Right ventricle myocardium inferior (tissue), 1 donor: ENCODE data around the gene EMC9. TPM values are rescaled to one million over a fixed set of nuclear protein-coding genes. Genes with fewer than 3 reads are reported as not detected.

Experiments
- ATAC-seq: fragments of 200-7000 bp; cut with Tn5 transposase; one replicate; pipeline ENCODE4 v1.9.1; 2020; ENCODE audit warnings: mild to moderate bottlenecking, moderate library complexity
- DNase-seq: peaks from one replicate; pipeline ENCODE4 v3.0.0; 2021; ENCODE audit errors: missing footprints
- intact Hi-C: fragments of 100-400 bp; cut with DNase I; formaldehyde crosslinking; loops from one replicate; pipeline ENCODE4 v1.11.0; 2022
- total RNA-seq: library from RNA; stranded (reverse); fragmentation: NEBNext Ultra II Directional; extraction: Animal tissue kit (Norgen Biotek cat#: 25700); gene quantifications from one replicate; pipeline ENCODE4 v1.2.1, GENCODE V29; 2021
- donor health status: DM: no; HTN: yes; CAD: no; lungs with severe emphysema.

EMC9 gene
- total RNA-seq, 1 donor from 2014 or later: 14.6 TPM

GRCh38 chr14:24137529-24138395, 3.6 kb downstream of the EMC9 start:
- DNase-seq (no peak), ATAC-seq (no peak)
- intact Hi-C loops: no loop called here

GRCh38 chr14:24136684-24137528, 4.5 kb downstream of the EMC9 start:
- DNase-seq (no peak), ATAC-seq (no peak)
- intact Hi-C loops: no loop called here

DNA sequence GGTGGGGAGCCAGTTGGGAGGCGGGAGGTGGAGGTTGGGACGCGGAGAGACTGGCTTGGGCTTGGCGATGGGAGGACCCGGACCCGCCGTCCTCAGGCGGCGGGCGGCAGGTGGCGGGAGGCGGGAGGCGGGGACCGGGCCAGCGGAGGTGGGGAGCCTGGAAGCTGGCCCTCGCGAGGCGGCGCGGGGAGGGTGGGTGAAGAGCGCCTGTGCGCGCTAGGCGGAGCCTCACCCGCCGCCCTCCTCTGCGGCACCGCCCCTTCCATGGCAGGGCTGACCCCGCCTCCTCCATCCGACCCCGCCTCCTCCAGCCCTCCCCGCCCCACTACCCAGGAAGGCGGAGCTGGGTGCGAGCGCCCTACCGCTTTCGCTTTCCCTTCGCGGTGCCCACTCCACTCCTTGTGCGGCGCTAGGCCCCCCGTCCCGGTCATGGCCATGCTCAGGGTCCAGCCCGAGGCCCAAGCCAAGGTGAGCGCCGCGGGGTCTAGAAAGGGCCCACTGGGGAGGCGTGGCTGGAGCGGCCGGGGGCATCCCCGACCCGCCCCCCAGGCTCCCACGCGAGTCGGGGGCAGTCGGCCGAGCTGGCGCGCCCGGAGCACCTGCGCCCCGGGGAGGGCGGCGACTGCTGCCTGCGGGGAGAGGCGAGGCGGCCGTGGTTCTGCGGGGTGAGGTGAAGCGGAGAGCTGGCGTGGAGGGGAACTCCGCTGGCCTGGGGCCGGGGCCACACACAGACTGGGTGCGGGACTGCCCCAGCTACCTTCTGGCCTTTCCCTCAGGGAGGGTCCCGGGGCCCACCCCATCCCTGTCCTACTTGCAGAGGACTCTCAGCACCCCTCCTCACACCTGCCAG, 5.3 kb downstream of the EMC9 start, which contains the start of gene PSME1:
PSME1 (plus strand) TSS at position 361 of the 850 bp plus-strand sequence; CDS start at position 430, 69 bp downstream.
- peak; percentile 94 for ATAC-seq
- peak; percentile 96 for DNase-seq
- intact Hi-C loops: no loop called here

DNA sequence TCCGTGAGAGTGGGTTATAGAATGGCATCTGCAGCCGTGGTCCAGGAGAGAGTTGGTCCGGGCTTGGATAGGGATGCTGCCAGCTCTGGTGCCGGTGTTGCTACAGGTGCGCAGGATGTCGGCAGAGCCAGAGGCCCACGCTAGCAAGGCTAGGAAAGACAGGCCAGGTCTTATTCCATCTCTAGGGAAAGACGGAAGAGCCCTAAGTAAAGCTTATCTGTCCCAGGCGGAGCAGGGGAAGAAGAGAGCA, 5.9 kb downstream of the EMC9 start:
- intact Hi-C loops: no loop called here
- ATAC-seq (no peak), DNase-seq (no peak)

DNA sequence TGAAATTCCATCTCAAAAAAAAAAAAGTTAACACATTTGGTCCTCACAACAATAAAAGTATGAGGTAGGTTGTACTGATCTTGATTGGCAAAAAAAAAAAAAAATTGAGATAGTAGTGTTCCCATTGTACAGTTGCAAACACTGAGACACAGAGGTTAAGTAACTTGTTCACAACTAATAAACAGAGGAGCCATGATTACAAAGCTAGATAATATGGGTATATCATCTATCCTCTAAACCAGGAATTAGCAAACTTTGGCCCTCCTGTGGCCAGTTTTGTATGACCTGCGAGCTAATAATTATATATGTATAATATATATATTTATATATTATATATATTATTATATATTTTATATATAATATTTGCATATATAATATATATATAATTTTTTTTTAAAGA, 7.7 kb downstream of the EMC9 start:
- DNase-seq: no peak
- no peak for ATAC-seq
- intact Hi-C loops: no loop called here

GRCh38 chr14:24132976-24133375, 8.4 kb downstream of the EMC9 start:
- DNase-seq: no peak
- intact Hi-C loops: no loop called here
- no peak for ATAC-seq

DNA sequence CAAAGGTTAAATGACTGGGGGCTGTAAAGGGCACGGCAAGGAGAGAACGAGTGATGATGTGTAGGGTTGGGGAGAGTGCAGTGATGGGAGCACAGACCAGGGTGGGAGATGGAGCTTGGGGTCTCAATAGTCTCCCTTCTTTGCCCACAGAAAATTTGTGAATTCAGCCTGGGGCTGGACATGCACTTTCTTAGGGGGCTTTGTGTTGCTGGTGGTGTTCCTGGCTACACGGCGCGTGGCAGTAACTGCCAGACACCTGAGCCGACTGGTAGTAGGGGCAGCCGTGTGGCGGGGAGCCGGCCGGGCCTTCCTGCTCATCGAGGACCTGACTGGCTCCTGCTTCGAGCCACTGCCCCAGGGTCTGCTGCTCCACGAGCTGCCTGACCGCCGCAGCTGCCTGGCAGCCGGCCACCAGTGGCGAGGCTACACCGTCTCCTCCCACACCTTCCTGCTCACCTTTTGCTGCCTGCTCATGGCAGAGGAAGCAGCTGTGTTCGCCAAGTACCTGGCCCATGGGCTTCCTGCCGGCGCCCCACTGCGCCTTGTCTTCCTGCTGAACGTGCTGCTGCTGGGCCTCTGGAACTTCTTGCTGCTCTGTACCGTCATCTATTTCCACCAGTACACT, 9.2 kb downstream of the EMC9 start:
- ATAC-seq (no peak), DNase-seq (no peak)
- intact Hi-C loops: no loop called here

GRCh38 chr14:24131549-24131966, 9.8 kb downstream of the EMC9 start:
- DNase-seq (no peak), ATAC-seq (peak; percentile 28)
- intact Hi-C loops: loop anchor here (1.0 kb wide), 1 partner anchor 17 kb away; the partner anchor contains the start of genes DCAF11 and NRL

- DNase-seq: peak; percentile 85
- intact Hi-C loops: loop anchor here (1.0 kb wide), 1 partner anchor 17 kb away; the partner anchor contains the start of genes DCAF11 and NRL
- peak; percentile 71 for ATAC-seq
These were observed 10.5 kb downstream of the EMC9 start for GRCh38 chr14:24130717-24131548.

DNA sequence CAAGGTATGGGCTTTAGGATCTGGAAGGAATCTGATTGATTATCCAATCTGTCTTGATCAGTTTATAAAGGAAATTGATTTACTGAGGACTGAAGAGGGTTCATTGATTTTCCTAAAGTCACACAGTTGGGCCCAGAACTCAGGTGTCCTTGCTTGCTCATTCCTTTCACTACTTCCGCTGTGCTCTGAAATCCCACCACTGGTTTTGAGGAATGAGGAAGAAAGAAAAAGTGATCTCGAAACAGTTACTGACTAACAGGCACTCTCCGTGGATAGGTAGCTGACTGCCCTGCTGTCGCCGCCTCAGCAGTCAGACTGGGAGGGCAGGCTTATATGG, 11.0 kb downstream of the EMC9 start, which contains the start of gene FITM1:
FITM1 (plus strand) TSS at position 280 of the 337 bp plus-strand sequence. CDS start 905 bp downstream, outside the sequence.
- ATAC-seq (no peak), DNase-seq (no peak)
- intact Hi-C loops: no loop called here

DNA sequence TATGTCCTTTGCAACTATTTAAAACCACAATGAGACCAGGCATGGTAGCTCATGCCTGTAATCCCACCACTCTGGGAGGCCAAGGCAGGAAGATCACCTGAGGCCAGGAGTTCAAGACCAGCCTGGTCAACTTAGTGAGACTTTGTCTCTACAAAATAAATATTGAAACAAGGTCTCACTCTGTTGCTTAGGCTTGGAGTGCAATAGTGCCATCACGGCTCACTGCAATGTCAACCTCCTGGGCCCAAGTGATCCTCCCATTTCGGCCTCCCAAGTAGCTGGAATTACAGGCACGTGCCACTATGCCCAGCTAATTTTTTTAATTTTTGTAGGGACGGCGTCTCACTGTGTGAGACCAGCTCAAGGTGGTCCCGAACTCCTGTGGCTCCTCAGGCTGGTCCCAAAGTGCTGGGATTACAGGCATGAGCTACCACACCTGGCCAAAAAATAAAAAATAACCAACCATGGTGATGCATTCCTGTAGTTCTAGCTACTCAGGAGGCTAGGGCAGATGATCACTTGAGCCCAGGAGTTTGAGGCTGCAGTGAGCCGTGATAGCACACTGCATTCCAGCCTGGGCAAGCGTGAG, 11.9 kb downstream of the EMC9 start:
- intact Hi-C loops: no loop called here
- DNase-seq (no peak), ATAC-seq (no peak)

DNA sequence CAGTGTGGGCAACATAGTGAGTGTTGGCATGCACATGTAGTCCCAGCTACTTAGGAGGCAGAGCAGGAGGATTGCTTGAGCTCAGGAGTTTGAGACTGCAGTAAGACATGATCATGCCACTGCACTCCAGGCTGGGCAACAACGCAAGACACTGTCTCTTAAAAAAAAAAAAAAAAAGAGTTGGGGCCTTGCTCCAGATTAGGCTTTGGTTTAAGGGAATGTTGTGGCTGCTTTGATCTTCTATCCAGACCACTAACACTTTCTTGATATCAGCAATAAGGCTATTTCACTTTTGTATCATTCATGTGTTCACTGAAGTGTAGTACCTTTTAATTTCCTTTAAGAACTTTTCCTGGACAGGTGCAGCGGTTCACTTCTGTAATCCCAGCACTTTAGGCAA, 13.7 kb downstream of the EMC9 start:
- DNase-seq (no peak), ATAC-seq (no peak)
- intact Hi-C loops: no loop called here

GRCh38 chr14:24126939-24127338, 14.5 kb downstream of the EMC9 start:
- DNase-seq: no peak
- ATAC-seq: no peak
- intact Hi-C loops: no loop called here

DNA sequence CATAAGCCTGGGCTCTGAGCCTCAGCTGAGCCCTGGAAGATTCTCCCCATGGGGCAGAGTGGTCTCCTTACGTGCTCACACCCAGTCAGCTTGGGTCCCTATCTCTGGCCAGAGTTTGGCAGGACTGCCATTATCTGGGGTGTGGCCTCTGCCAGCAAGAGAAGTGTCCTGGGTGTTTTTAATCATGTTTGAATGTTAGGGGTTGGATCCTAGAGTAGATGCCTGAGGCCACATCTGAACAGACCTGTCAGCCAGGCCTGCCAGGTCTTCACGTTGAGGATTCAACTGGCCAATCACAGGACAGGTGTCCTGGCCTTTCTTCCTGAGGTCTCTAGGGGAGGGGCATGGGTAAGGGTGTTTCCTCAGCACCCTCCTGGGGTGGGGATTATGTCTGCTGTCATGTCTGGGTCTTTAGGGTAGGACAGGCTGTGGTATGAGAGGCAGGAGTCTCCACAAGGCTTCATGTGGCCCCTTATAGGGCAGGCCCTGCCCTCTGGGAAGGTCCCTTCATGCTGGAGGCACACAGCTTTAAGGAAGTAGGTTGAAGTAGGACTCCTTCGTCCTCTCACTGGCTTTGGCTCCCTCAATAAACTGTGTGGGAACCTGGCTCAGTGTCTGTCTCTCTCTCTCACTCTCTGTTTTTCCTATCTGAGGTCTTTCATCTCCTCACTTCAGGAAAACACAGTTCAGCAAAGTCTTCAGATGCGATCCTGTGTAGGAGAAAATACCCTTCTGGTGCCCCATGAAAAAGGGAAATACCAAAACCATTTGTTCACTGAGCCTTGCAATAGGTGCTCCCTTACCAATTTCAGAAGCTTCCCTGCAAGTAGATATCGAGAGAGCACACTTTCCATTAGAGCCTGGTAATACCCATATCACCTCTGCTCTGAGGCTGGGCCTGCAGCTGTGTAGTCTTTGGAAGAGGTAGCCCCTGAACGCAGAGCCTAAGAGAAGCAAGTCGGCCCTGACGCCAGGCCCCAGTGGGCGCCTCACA, 17.7 kb downstream of the EMC9 start:
- no peak for ATAC-seq
- intact Hi-C loops: no loop called here

GRCh38 chr14:24122898-24123297, 18.5 kb downstream of the EMC9 start:
- ATAC-seq: peak; percentile 29
- intact Hi-C loops: no loop called here

More for the DNA sequence above, 17.7 kb downstream of the EMC9 start:
- DNase-seq: no peak

DNA sequence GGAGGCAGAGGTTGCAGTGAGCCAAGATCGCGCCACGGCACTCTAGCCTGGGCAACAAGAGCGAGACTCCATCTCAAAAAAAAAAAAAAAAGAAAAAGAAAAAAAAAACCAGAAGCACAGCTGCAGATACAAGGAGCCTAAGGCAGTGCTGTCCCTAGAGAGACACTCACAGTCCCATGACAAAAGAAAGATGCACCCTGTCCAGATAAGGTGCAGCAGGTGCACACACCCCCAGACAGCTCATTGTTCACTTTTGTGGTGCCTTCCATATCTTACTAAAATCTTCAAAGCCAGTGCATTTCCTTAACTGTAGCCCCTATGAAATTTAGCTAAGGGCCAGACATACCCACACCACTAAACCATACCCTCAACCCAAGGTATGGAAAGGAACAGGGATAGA, 19.0 kb downstream of the EMC9 start:
- DNase-seq: no peak
- intact Hi-C loops: no loop called here
- no peak for ATAC-seq

More at GRCh38 chr14:24122898-24123297, 18.5 kb downstream of the EMC9 start:
- no peak for DNase-seq
